ENCODE results near the gene VTI1A.

DNA sequence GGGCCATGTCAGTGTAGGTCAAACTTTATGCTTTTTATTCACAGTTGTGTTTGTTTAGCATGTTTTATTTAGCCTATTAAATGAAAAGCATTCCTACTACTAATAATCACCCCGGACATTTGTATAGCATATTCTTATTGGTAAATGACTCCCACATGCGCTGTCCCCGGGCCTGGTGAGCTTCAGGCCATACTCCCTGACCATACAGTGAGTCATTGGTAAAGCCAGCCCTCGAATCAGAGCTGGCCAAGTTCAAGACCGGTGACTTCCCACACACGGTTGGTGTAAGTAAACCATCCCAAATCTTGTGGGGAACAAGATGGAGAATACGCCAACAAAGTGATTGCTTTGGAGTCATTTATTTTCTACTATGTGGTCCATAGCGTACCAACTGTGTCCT, 264.4 kb downstream of the VTI1A start:
- no peak for TF ChIP-seq POLR2A (IDR thresholded peaks at IDR 0.05; ENCODE audit: low read length)
- no peak for TF ChIP-seq GATA1 (IDR thresholded peaks at IDR 0.05; ENCODE audit: low read depth, low read length)

All from erythroblast (primary cell).